Thyroid gland (tissue), 4 donors: Measurements from ENCODE around the gene SERPINA9. TPM values are rescaled to one million over a fixed set of nuclear protein-coding genes. Genes with fewer than 3 reads are reported as not detected.
"Not testable (repeated sequence)": the region's sequence is repeated elsewhere in the genome, so short reads cannot be mapped to it uniquely, and the experiment has no call there.

Experiments used
- DNase-seq, 2 donors: peaks; one replicate each; pipeline ENCODE4 v3.0.0-alpha.2; 2019
- H3K27ac ChIP-seq, 3 donors: fragments of 200-600 bp; sonication (generic); 1 replicate in 2 of 3; 2 replicates in 1 of 3; pipeline ENCODE4 v1.5.1; 2016 to 2019; ENCODE audit warnings: mild to moderate bottlenecking in 1 of 3, moderate library complexity in 1 of 3
- H3K27me3 ChIP-seq: fragments of 200-600 bp; sonication (generic); one replicate; pipeline ENCODE4 v1.5.1; 2019
- H3K36me3 ChIP-seq, 2 donors: fragments of 200-600 bp; sonication (generic); one replicate each; pipeline ENCODE4 v1.5.1; 2016 to 2019
- H3K4me1 ChIP-seq, 2 donors: fragments of 200-600 bp; sonication (generic); one replicate each; pipeline ENCODE4 v1.5.1; 2017 to 2019
- H3K4me3 ChIP-seq, 3 donors: fragments of 200-600 bp; sonication (generic); replicated peaks in 1 of 3; 1 replicate in 2 of 3; 2 replicates in 1 of 3; pipeline ENCODE4 v1.5.1; 2016; ENCODE audit warnings: mild to moderate bottlenecking in 1 of 3
- H3K9me3 ChIP-seq: fragments of 200-600 bp; sonication (generic); one replicate; pipeline ENCODE4 v1.5.1; 2017
- POLR2A ChIP-seq, 2 donors: fragments of 450-650 bp; IDR thresholded peaks; one replicate each; pipeline ENCODE4 v1.6.1; 2017; ENCODE audit warnings: antibody characterized with exemption in 2 of 2, mild to moderate bottlenecking in 2 of 2, moderate library complexity in 1 of 2
- WGBS, 2 donors: methylation state at CpG; one replicate each; pipeline ENCODE4 v1.1.5; 2017; 5-methylcytosine and 5-hydroxymethylcytosine counted together
- intact Hi-C: fragments of 100-400 bp; cut with DNase I; formaldehyde crosslinking; loops from one replicate; pipeline ENCODE4 v1.15.1; 2023
- total RNA-seq, 4 donors: library from RNA; depleted of rRNA; stranded (reverse); fragments of >200 nt; gene quantifications; one replicate each; pipeline ENCODE4 v1.2.3, GENCODE V29; 2016
- TF ChIP-seq, protein P1 (sequence below), 6 experiments: fragments of 200-600 bp in 3 of 6; fragments of 450-650 bp in 3 of 6; sonication (generic) in 3 of 6; IDR thresholded peaks; one replicate each; pipeline ENCODE4 v1.5.1; 2016 to 2019; ENCODE audit warnings: antibody characterized with exemption in 6 of 6, mild to moderate bottlenecking in 2 of 6, inconsistent platforms in 1 of 6, moderate library complexity in 1 of 6

Gene SERPINA9
- total RNA-seq, 4 donors from 2014 or later = not detected

DNA sequence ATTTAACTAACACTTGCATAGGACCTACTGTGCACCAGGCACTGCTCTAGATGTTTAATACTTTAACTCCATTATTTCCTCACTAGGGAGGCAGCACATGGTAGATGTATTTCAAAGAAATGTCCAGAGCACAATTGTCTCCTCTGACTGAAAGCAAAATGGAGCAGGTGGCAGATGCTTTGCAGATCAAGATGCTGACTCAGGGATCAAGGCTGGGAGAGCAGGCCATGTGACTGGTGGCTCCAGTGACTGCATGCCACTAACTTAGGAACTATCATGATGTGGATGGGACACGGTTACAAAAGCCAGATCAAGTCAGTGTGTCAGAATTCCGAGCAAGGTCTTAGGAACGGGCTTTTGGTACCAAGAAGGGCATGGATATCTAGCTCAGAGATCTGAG lies 51.6 kb downstream of the SERPINA9 start:
- WGBS, 2 donors = 78 to 89% methylated on average over 3 of the region's 3 CpGs

DNA sequence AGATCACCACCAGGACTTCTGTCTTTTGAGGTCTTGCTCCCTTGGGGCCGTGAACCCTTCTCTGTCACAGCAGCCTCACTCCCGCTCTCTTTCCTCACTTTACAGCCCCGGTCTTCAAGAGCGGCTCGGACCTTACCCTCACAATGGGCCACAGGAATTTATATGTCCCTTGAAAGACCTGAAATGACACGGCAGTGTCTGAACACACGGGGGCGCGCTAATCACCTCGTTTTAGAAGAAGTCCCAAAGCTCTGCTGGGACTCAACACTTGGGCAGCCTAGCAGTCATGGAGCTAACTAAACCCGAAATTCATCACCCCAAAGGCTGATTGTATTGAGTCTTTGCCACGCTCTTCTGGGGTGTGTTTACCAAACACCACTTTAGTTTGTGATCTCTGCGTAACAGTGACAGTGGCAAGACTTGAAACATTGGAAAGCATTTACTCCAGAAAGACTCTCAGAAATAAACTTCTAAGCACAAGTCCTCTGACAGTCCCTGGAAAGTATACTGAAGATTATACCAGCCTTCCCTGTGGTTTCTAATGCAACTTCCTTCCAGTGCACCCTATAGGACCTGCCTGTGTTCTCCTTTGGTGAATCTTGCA lies 52.4 kb downstream of the SERPINA9 start:
- intact Hi-C loops = no loop called here
- no peaks in the 10 kb centered on the region for H3K4me1 ChIP-seq
- WGBS, 2 donors = 14 to 16% methylated on average over 13 of the region's 13 CpGs

More for the DNA sequence above, 51.6 kb downstream of the SERPINA9 start:
- TF ChIP-seq, protein P1, sequence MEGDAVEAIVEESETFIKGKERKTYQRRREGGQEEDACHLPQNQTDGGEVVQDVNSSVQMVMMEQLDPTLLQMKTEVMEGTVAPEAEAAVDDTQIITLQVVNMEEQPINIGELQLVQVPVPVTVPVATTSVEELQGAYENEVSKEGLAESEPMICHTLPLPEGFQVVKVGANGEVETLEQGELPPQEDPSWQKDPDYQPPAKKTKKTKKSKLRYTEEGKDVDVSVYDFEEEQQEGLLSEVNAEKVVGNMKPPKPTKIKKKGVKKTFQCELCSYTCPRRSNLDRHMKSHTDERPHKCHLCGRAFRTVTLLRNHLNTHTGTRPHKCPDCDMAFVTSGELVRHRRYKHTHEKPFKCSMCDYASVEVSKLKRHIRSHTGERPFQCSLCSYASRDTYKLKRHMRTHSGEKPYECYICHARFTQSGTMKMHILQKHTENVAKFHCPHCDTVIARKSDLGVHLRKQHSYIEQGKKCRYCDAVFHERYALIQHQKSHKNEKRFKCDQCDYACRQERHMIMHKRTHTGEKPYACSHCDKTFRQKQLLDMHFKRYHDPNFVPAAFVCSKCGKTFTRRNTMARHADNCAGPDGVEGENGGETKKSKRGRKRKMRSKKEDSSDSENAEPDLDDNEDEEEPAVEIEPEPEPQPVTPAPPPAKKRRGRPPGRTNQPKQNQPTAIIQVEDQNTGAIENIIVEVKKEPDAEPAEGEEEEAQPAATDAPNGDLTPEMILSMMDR (IDR thresholded peaks at IDR 0.05) = no peak
- TF ChIP-seq POLR2A (IDR thresholded peaks at IDR 0.05) = no peak
- DNase-seq = no peak
- H3K4me1 ChIP-seq = no peaks in the 10 kb centered on the region
- no peaks in the 10 kb centered on the region for H3K36me3 ChIP-seq
- H3K9me3 ChIP-seq = no peaks in the 10 kb centered on the region
- no peaks in the 10 kb centered on the region for H3K27me3 ChIP-seq
- H3K27ac ChIP-seq = no peak overlapping the region
- no peak overlapping the region for H3K4me3 ChIP-seq
- intact Hi-C loops = no loop called here

DNA sequence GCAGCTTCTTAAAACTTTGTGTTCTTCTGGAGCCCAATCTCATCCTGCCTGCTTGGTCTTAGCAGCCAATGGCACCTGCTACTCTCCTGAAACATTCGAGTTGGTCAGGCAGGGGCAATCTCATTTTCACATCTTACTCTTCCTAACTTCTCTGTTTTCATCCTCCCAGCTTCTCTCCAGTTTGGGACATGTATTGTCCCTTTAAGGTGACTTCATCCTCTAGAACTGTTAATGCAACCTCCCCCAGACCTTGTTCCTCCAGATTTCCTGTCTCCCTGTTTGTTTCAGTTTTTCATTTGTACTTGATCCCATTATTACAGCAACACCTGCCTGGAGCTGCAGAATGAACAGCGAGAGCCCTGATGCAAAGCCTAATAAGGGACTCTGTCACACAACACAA lies 54.7 kb downstream of the SERPINA9 start:
- Histone ChIP-seq H3K27ac (no peak overlapping the region), H3K36me3 (no peaks in the 10 kb centered on the region), H3K9me3 (no peaks in the 10 kb centered on the region), H3K27me3 (no peaks in the 10 kb centered on the region), H3K4me3 (no peak overlapping the region), H3K4me1 (no peaks in the 10 kb centered on the region)
- TF ChIP-seq, protein P1 (IDR thresholded peaks at IDR 0.05) = no peak
- TF ChIP-seq POLR2A (IDR thresholded peaks at IDR 0.05) = no peak
- 66 to 81% methylated on average over 2 of the region's 2 CpGs for WGBS, 2 donors
- DNase-seq = no peak
- intact Hi-C loops = no loop called here

More for the DNA sequence above, 52.4 kb downstream of the SERPINA9 start:
- no peaks in the 10 kb centered on the region for H3K9me3 ChIP-seq
- no peak overlapping the region for H3K27ac ChIP-seq
- TF ChIP-seq POLR2A (IDR thresholded peaks at IDR 0.05) = no peak
- TF ChIP-seq, protein P1 (IDR thresholded peaks at IDR 0.05) = peak in 5 of 6 experiments; percentile 15 to 58 (median 37)
- H3K4me3 ChIP-seq = no peak overlapping the region
- no peaks in the 10 kb centered on the region for H3K27me3 ChIP-seq
- no peaks in the 10 kb centered on the region for H3K36me3 ChIP-seq
- peak; percentile 57 to 60 for DNase-seq

DNA sequence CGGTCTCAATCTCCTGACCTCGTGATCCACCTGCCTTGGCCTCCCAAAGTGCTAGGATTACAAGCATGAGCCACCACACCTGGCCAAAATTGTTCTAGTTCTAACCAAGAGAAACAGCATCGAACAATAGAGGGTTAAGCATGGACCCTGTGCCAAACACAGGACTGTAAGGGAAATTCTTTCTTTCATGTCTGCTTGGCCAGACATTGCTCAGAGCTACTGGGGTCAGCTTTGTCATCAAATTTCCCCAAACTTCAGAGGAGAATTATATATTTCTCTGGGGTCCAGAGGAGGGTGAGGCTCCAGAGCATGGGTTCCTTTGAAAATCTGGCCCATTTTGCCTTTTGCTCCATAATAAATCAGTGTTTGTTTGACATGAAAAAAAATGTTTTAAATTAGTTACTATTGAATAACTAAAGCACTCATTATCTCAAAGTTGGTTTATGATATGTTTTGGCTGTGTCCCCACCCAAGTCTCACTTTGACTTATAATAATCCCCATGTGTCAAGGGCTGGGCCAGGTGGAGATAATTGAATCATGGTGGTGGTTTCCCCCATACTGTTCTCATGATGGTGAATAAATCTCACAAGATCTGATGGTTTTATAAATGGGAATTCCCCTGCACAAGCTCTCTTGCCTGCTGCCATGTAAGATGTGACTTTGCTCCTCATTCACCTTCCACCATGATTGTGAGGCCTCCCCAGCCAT lies 58.3 kb downstream of the SERPINA9 start:
- H3K36me3 ChIP-seq, H3K9me3 ChIP-seq, H3K4me1 ChIP-seq, H3K27me3 ChIP-seq, H3K27ac ChIP-seq, DNase-seq, H3K4me3 ChIP-seq, intact Hi-C loops: not testable (repeated sequence)
- WGBS, 2 donors = 84 to 90% methylated on average over 3 of the region's 3 CpGs

Other genes starting within 250 kb of the SERPINA9 start
- gene SERPINA10, start 182.9 kb downstream of the SERPINA9 start, total RNA-seq = not detected
- gene SERPINA6, start 152.9 kb downstream of the SERPINA9 start, total RNA-seq = not detected
- not detected for gene SERPINA2, start 109.5 kb downstream of the SERPINA9 start, total RNA-seq
- gene SERPINA1, start 87.6 kb downstream of the SERPINA9 start, total RNA-seq = 10 to 100 TPM; 10.5 to 25.4 (median 18.9) TPM
- not detected for gene SERPINA11, start 23.4 kb downstream of the SERPINA9 start, total RNA-seq
- not detected for gene SERPINA12, start 33.3 kb upstream of the SERPINA9 start, total RNA-seq
- not detected for gene SERPINA4, start 85.2 kb upstream of the SERPINA9 start, total RNA-seq
- 1 to 10 TPM; 1.3 to 6.6 (median 2.9) TPM for gene SERPINA5, start 105.2 kb upstream of the SERPINA9 start, total RNA-seq
- 100 to 1,000 TPM in 1 of 4 donors, 10 to 100 TPM in 3; 16.3 to 200 (median 91.1) TPM for gene SERPINA3, start 136.2 kb upstream of the SERPINA9 start, total RNA-seq